ENCODE measurements around the gene CD300C.

Gene CD300C

GRCh38 chr17:74497471-74497870, 48.4 kb downstream of the CD300C start:
- no peak overlapping the region for H3K27ac ChIP-seq
- TF ChIP-seq ZFX (IDR thresholded peaks at IDR 0.05) (no peak), CTCF (conservative IDR thresholded peaks at IDR 0.05) (no peak)

GRCh38 chr17:74493331-74493833, 52.5 kb downstream of the CD300C start:
- no peak for TF ChIP-seq ZFX (IDR thresholded peaks at IDR 0.05)
- peak; percentile 91 for TF ChIP-seq CTCF (conservative IDR thresholded peaks at IDR 0.05)
- no peak overlapping the region for H3K27ac ChIP-seq

GRCh38 chr17:74491626-74492025, 54.3 kb downstream of the CD300C start:
- TF ChIP-seq ZFX (IDR thresholded peaks at IDR 0.05) = no peak
- TF ChIP-seq CTCF (conservative IDR thresholded peaks at IDR 0.05) = no peak
- H3K27ac ChIP-seq = no peak overlapping the region

Measured in C4-2B (cell line).